Activated T-helper 2 cell treated with anti-CD3 and anti-CD28 coated beads, Interferon-gamma antibody, Interleukin-2, Interleukin-4, amounts not matched to agents 10 μg/mL and 5 μg/mL and 100 μg/mL, durations not matched to agents 14 hours and 24 hours and 36 hours (primary cell): ENCODE measurements around the gene TMEM63C. TPM values are rescaled to one million over a fixed set of nuclear protein-coding genes. Genes with fewer than 3 reads are reported as not detected.

Experiments used
- DNase-seq: peaks from one replicate; pipeline ENCODE4 v3.0.0; 2021; ENCODE audit warnings: low spot score
- H3K27ac Mint-ChIP-seq: one replicate; pipeline ENCODE4 v1.8.0; 2021; ENCODE audit warnings: mixed read lengths
- H3K27me3 Mint-ChIP-seq: one replicate; pipeline ENCODE4 v1.8.0; 2021; ENCODE audit warnings: low read depth, mixed read lengths
- H3K36me3 Mint-ChIP-seq: one replicate; pipeline ENCODE4 v1.8.0; 2021; ENCODE audit warnings: low read depth, mixed read lengths
- H3K4me1 Mint-ChIP-seq: one replicate; pipeline ENCODE4 v1.8.0; 2021; ENCODE audit warnings: low read depth, mixed read lengths
- H3K4me3 Mint-ChIP-seq: one replicate; pipeline ENCODE4 v1.8.0; 2021; ENCODE audit warnings: low read depth, mild to moderate bottlenecking, moderate library complexity, mixed read lengths
- H3K9me3 Mint-ChIP-seq: one replicate; pipeline ENCODE4 v1.8.0; 2021; ENCODE audit warnings: mixed read lengths
- intact Hi-C: fragments of 100-400 bp; cut with micrococcal nuclease; formaldehyde crosslinking; loops from one replicate; pipeline ENCODE4 v1.15.1; 2023
- total RNA-seq: library from RNA; stranded (reverse); gene quantifications from 2 replicates; pipeline ENCODE4 v1.2.3, GENCODE V29; 2022

TMEM63C gene
- total RNA-seq: 0.53 and 1.0 TPM in 2 replicates

- peaks cover 14% of the 10 kb centered on the region for H3K4me1 Mint-ChIP-seq
- no peaks in the 10 kb centered on the region for H3K9me3 Mint-ChIP-seq
- peak; percentile 38 for DNase-seq
- no peak within 1 kb of the TSS for H3K27ac Mint-ChIP-seq
- H3K36me3 Mint-ChIP-seq: no peaks in the 10 kb centered on the region
- H3K4me3 Mint-ChIP-seq: peak within 1 kb of the TSS; percentile 66
- intact Hi-C loops: no loop called here
- H3K27me3 Mint-ChIP-seq: peaks cover 18% of the 10 kb centered on the region
These were observed at the start of gene TMEM63C for GRCh38 chr14:77181603-77182437. TSS of gene TMEM63C (plus strand) at chr14:77181798. CDS start at chr14:77218814, 37,016 bp downstream.

- H3K27ac Mint-ChIP-seq: no peak overlapping the region
- intact Hi-C loops: no loop called here
- no peaks in the 10 kb centered on the region for H3K9me3 Mint-ChIP-seq
- no peak overlapping the region for H3K4me3 Mint-ChIP-seq
- no peak for DNase-seq
- no peaks in the 10 kb centered on the region for H3K36me3 Mint-ChIP-seq
- H3K27me3 Mint-ChIP-seq: peaks cover 27% of the 10 kb centered on the region
- H3K4me1 Mint-ChIP-seq: peaks cover 2% of the 10 kb centered on the region
These were observed 49.6 kb upstream of the TMEM63C start for GRCh38 chr14:77131871-77132486.

- Mint-ChIP-seq H3K9me3 (no peaks in the 10 kb centered on the region), H3K27ac (no peak overlapping the region), H3K4me3 (no peak overlapping the region), H3K27me3 (peaks cover 29% of the 10 kb centered on the region), H3K4me1 (peaks cover 3% of the 10 kb centered on the region), H3K36me3 (no peaks in the 10 kb centered on the region)
- peak; percentile 64 for DNase-seq
- intact Hi-C loops: no loop called here
These were observed 47.8 kb upstream of the TMEM63C start for GRCh38 chr14:77133720-77134338.

- DNase-seq: no peak
- intact Hi-C loops: no loop called here
- peaks cover 12% of the 10 kb centered on the region for H3K4me1 Mint-ChIP-seq
- peak overlapping the region; percentile 15 for H3K27ac Mint-ChIP-seq
- H3K27me3 Mint-ChIP-seq: peaks cover 49% of the 10 kb centered on the region
- no peak overlapping the region for H3K4me3 Mint-ChIP-seq
- H3K9me3 Mint-ChIP-seq: no peaks in the 10 kb centered on the region
- no peaks in the 10 kb centered on the region for H3K36me3 Mint-ChIP-seq
These were observed 42.6 kb upstream of the TMEM63C start for GRCh38 chr14:77139022-77139421.

- Mint-ChIP-seq H3K27ac (no peak overlapping the region), H3K4me1 (peaks cover 12% of the 10 kb centered on the region), H3K9me3 (no peaks in the 10 kb centered on the region), H3K27me3 (peaks cover 52% of the 10 kb centered on the region), H3K36me3 (no peaks in the 10 kb centered on the region), H3K4me3 (no peak overlapping the region)
- intact Hi-C loops: loop anchor here (10.0 kb wide), 1 partner anchor 765 kb away; the partner anchor contains the start of gene ESRRB
- peak; percentile 43 for DNase-seq
These were observed 41.8 kb upstream of the TMEM63C start for GRCh38 chr14:77139540-77140358.

GRCh38 chr14:77140359-77141213 lies 41.0 kb upstream of the TMEM63C start:
- Mint-ChIP-seq H3K9me3 (no peaks in the 10 kb centered on the region), H3K27me3 (peaks cover 58% of the 10 kb centered on the region), H3K4me1 (peaks cover 12% of the 10 kb centered on the region), H3K36me3 (no peaks in the 10 kb centered on the region), H3K4me3 (no peak overlapping the region), H3K27ac (no peak overlapping the region)
- intact Hi-C loops: loop anchor here (10.0 kb wide), 1 partner anchor 766 kb away; the partner anchor contains the start of gene ESRRB
- DNase-seq: no peak

GRCh38 chr14:77141214-77142004 lies 40.2 kb upstream of the TMEM63C start, which contains the start of gene ZDHHC22:
TSS of gene ZDHHC22 (minus strand) at chr14:77141791. CDS start at chr14:77139738, 2,053 bp downstream.
- no peaks in the 10 kb centered on the region for H3K9me3 Mint-ChIP-seq
- peaks cover 12% of the 10 kb centered on the region for H3K4me1 Mint-ChIP-seq
- intact Hi-C loops: loop anchor here (10.0 kb wide), 1 partner anchor 767 kb away; the partner anchor contains the start of gene ESRRB
- no peaks in the 10 kb centered on the region for H3K36me3 Mint-ChIP-seq
- H3K27ac Mint-ChIP-seq: no peak within 1 kb of the TSS
- no peak within 1 kb of the TSS for H3K4me3 Mint-ChIP-seq
- no peak for DNase-seq
- peaks cover 65% of the 10 kb centered on the region for H3K27me3 Mint-ChIP-seq

- H3K4me3 Mint-ChIP-seq: no peak overlapping the region
These were observed 39.4 kb upstream of the TMEM63C start for GRCh38 chr14:77142005-77142800.

GRCh38 chr14:77143071-77143470 lies 38.5 kb upstream of the TMEM63C start:
- DNase-seq: no peak
- Mint-ChIP-seq H3K9me3 (no peaks in the 10 kb centered on the region), H3K4me1 (peaks cover 12% of the 10 kb centered on the region), H3K27me3 (peaks cover 68% of the 10 kb centered on the region), H3K27ac (no peak overlapping the region), H3K4me3 (no peak overlapping the region), H3K36me3 (no peaks in the 10 kb centered on the region)
- intact Hi-C loops: loop anchor here (10.0 kb wide), 1 partner anchor 768 kb away; the partner anchor contains the start of gene ESRRB

More at GRCh38 chr14:77142005-77142800, 39.4 kb upstream of the TMEM63C start:
- H3K36me3 Mint-ChIP-seq: no peaks in the 10 kb centered on the region
- H3K27me3 Mint-ChIP-seq: peaks cover 69% of the 10 kb centered on the region
- DNase-seq: no peak
- peaks cover 12% of the 10 kb centered on the region for H3K4me1 Mint-ChIP-seq
- no peaks in the 10 kb centered on the region for H3K9me3 Mint-ChIP-seq
- H3K27ac Mint-ChIP-seq: no peak overlapping the region
- intact Hi-C loops: loop anchor here (10.0 kb wide), 1 partner anchor 767 kb away; the partner anchor contains the start of gene ESRRB

- Mint-ChIP-seq H3K27ac (no peak overlapping the region), H3K4me3 (no peak overlapping the region), H3K9me3 (no peaks in the 10 kb centered on the region), H3K27me3 (peaks cover 62% of the 10 kb centered on the region), H3K4me1 (peaks cover 5% of the 10 kb centered on the region), H3K36me3 (no peaks in the 10 kb centered on the region)
- DNase-seq: no peak
- intact Hi-C loops: loop anchor here (10.0 kb wide), 1 partner anchor 770 kb away; the partner anchor contains the start of gene ESRRB
These were observed 37.0 kb upstream of the TMEM63C start for GRCh38 chr14:77144412-77145115.
